Breast epithelium (tissue), 3 donors: ENCODE measurements around the gene CBX5.

Experiments used
- CTCF ChIP-seq, 3 donors: fragments of 450-650 bp; IDR thresholded peaks; one replicate each; pipeline ENCODE4 v1.5.1; 2016 to 2017; ENCODE audit warnings: antibody characterized with exemption in 3 of 3, mild to moderate bottlenecking in 3 of 3, moderate library complexity in 3 of 3
- POLR2A ChIP-seq: fragments of 450-650 bp; IDR thresholded peaks from one replicate; pipeline ENCODE4 v1.6.1; 2016; ENCODE audit warnings: antibody characterized with exemption, mild to moderate bottlenecking, moderate library complexity

- no peak for TF ChIP-seq POLR2A
- TF ChIP-seq CTCF (IDR thresholded peaks at IDR 0.05): peak in 2 of 3 donors; percentile 53 to 65
Observed at GRCh38 chr12:54251667-54252284, 28.1 kb downstream of the CBX5 start.
